ENCODE results near the gene PRDM15.

PRDM15 gene

GRCh38 chr21:41775149-41775472 is 104.0 kb downstream of the PRDM15 start:
- in situ Hi-C loops (cut with MboI; ENCODE audit: low pct_unique_long_range_greater_than_20kb, low sequenced_read_pairs, unreplicated experiment) = no loop called here
- no peak for DNase-seq (ENCODE audit: low spot score)
- TF ChIP-seq, protein P1, sequence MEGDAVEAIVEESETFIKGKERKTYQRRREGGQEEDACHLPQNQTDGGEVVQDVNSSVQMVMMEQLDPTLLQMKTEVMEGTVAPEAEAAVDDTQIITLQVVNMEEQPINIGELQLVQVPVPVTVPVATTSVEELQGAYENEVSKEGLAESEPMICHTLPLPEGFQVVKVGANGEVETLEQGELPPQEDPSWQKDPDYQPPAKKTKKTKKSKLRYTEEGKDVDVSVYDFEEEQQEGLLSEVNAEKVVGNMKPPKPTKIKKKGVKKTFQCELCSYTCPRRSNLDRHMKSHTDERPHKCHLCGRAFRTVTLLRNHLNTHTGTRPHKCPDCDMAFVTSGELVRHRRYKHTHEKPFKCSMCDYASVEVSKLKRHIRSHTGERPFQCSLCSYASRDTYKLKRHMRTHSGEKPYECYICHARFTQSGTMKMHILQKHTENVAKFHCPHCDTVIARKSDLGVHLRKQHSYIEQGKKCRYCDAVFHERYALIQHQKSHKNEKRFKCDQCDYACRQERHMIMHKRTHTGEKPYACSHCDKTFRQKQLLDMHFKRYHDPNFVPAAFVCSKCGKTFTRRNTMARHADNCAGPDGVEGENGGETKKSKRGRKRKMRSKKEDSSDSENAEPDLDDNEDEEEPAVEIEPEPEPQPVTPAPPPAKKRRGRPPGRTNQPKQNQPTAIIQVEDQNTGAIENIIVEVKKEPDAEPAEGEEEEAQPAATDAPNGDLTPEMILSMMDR (IDR thresholded peaks at IDR 0.05; ENCODE audit: extremely low read depth, insufficient read depth, missing control alignments) = no peak

DNA sequence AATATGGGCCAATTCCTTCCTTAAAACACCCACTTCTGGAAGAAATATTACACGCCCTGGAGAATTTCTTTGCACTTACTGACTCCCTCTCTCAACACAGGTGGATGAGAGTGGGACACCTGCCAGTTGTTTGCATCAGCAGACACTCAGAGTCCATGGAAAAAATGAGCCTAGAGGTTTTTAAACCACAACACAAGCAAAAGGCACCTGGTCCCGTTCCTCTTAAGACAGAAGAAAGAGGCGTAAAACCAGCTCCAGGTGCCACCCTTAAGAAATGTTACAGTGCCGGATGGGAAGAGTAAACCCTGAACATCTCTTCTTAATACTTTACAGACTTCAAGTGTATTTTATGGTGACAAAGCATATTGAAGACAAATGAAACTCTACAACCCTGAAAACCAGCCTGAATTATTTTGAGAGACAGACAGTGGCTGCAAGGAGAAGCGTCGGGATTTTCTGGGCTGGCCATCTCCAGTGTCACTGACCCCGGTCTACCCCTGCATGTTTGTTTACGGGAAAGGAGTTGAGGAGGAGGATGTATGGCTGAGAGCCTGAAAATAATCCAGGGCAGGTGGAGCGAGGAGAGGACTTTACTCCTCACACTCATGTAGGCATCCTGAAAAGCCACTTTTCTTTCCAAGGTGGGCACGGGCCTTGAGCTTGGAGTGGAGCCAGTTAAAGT is 104.5 kb downstream of the PRDM15 start:
- TF ChIP-seq, protein P1 (IDR thresholded peaks at IDR 0.05; ENCODE audit: extremely low read depth, insufficient read depth, missing control alignments) = no peak
- in situ Hi-C loops (cut with MboI; ENCODE audit: low pct_unique_long_range_greater_than_20kb, low sequenced_read_pairs, unreplicated experiment) = no loop called here
- DNase-seq (ENCODE audit: low spot score) = no peak

GRCh38 chr21:41772351-41773080 is 106.6 kb downstream of the PRDM15 start:
- in situ Hi-C loops (cut with MboI; ENCODE audit: low pct_unique_long_range_greater_than_20kb, low sequenced_read_pairs, unreplicated experiment) = no loop called here
- no peak for DNase-seq (ENCODE audit: low spot score)
- TF ChIP-seq, protein P1 (IDR thresholded peaks at IDR 0.05; ENCODE audit: extremely low read depth, insufficient read depth, missing control alignments) = no peak

- in situ Hi-C loops (cut with MboI; ENCODE audit: low pct_unique_long_range_greater_than_20kb, low sequenced_read_pairs, unreplicated experiment) = no loop called here
These were observed 107.6 kb downstream of the PRDM15 start for GRCh38 chr21:41771625-41771945.

DNA sequence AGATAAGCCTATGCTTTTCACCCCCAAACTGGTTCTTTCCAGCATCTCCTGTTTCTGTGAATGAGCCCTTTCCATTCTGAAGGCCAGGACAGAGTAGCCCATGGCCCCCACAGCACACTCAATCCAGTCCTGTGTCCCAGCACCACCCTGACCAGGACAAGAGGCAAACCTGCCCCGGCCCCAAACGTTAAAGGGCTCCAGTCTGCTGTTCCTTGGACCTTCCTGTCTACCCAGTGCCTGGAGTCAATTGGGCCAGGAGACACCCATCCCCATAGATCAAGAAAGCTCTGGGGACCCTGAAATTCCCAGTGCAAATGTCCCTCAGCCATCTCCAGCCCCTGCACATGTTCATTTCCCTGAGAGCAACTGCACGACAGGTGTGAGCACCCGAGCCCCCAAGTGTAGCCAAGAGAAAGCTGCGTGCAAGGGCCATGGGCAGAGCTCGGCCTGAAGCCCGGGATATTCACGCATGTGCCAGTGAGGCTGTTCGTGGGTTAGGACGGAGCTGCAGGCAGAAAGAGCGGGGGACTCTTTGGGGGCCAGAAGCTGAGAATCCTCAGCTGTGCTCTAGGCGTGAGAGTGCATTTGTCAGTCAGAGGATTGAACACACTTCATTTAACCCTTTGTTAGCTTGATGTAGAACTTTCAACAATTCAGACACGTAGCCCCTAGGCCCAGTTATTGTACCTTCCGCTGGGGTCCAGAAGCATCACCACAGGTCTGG is 108.1 kb downstream of the PRDM15 start:
- in situ Hi-C loops (cut with MboI; ENCODE audit: low pct_unique_long_range_greater_than_20kb, low sequenced_read_pairs, unreplicated experiment) = no loop called here
- no peak for DNase-seq (ENCODE audit: low spot score)
- TF ChIP-seq, protein P1 (IDR thresholded peaks at IDR 0.05; ENCODE audit: extremely low read depth, insufficient read depth, missing control alignments) = no peak

More at GRCh38 chr21:41771625-41771945, 107.6 kb downstream of the PRDM15 start:
- DNase-seq (ENCODE audit: low spot score) = no peak
- TF ChIP-seq, protein P1 (IDR thresholded peaks at IDR 0.05; ENCODE audit: extremely low read depth, insufficient read depth, missing control alignments) = no peak

DNA sequence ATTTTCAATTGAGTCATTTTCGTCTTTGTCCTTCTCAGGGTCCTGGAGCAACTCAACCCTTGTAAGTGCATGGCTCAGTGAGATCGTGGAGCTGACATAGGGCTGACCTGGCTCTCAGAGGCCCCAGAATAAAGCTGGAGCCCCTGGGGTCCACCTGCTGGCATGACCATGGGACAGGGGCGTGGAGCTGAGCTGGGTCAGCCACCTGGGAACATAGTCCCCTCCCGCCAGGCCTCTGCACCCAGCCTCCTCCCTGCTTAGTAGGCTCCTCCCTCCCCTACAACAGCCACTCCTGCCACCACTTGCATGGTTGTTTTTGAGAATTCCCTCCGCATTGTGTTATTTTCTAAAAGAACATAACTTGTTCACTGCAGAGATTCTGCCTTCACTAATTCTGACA is 109.2 kb downstream of the PRDM15 start:
- TF ChIP-seq, protein P1 (IDR thresholded peaks at IDR 0.05; ENCODE audit: extremely low read depth, insufficient read depth, missing control alignments) = no peak
- in situ Hi-C loops (cut with MboI; ENCODE audit: low pct_unique_long_range_greater_than_20kb, low sequenced_read_pairs, unreplicated experiment) = no loop called here
- DNase-seq (ENCODE audit: low spot score) = no peak

Measured in GM13977 (cell line).